ENCODE results near the gene SMIM1.

SMIM1 gene

GRCh38 chr1:3735688-3736087 lies 36.9 kb upstream of the SMIM1 start:
- Histone ChIP-seq H3K36me3 (replicated peaks; ENCODE audit: low read depth, low read length) (no peaks in the 10 kb centered on the region), H3K9me3 (ENCODE audit: insufficient read depth, low read length) (no peaks in the 10 kb centered on the region), H3K27me3 (ENCODE audit: low read depth, low read length) (no peaks in the 10 kb centered on the region), H3K4me2 (ENCODE audit: low read length) (no peak overlapping the region), H3K79me2 (ENCODE audit: low read length) (no peaks in the 10 kb centered on the region), H3K4me3 (ENCODE audit: low read length) (no peak overlapping the region), H3K9ac (ENCODE audit: low read length) (no peak overlapping the region), H4K20me1 (ENCODE audit: insufficient read depth, low read length) (no peaks in the 10 kb centered on the region), H2AFZ (ENCODE audit: low read depth, low read length) (no peak overlapping the region), H3K27ac (ENCODE audit: low read length) (no peak overlapping the region), H3K4me1 (ENCODE audit: low read length) (peaks cover 8% of the 10 kb centered on the region)
- no peak for TF ChIP-seq CTCF (IDR thresholded peaks at IDR 0.05; ENCODE audit: low read depth, low read length)
- no peak for TF ChIP-seq EZH2phosphoT487 (IDR thresholded peaks at IDR 0.05; ENCODE audit: low read depth)

- no peak overlapping the region for H3K4me2 ChIP-seq (ENCODE audit: low read length)
- no peaks in the 10 kb centered on the region for H3K36me3 ChIP-seq (replicated peaks; ENCODE audit: low read depth, low read length)
- H3K9me3 ChIP-seq (ENCODE audit: insufficient read depth, low read length): no peaks in the 10 kb centered on the region
Observed at GRCh38 chr1:3736131-3736561, 36.4 kb upstream of the SMIM1 start.

GRCh38 chr1:3736708-3737107 lies 35.8 kb upstream of the SMIM1 start:
- H3K4me2 ChIP-seq (ENCODE audit: low read length): no peak overlapping the region
- H2AFZ ChIP-seq (ENCODE audit: low read depth, low read length): no peak overlapping the region
- no peak overlapping the region for H3K4me3 ChIP-seq (ENCODE audit: low read length)
- no peak overlapping the region for H3K27ac ChIP-seq (ENCODE audit: low read length)
- H3K36me3 ChIP-seq (replicated peaks; ENCODE audit: low read depth, low read length): no peaks in the 10 kb centered on the region
- peaks cover 8% of the 10 kb centered on the region for H3K4me1 ChIP-seq (ENCODE audit: low read length)
- TF ChIP-seq EZH2phosphoT487 (IDR thresholded peaks at IDR 0.05; ENCODE audit: low read depth) (no peak), CTCF (IDR thresholded peaks at IDR 0.05; ENCODE audit: low read depth, low read length) (no peak)
- H4K20me1 ChIP-seq (ENCODE audit: insufficient read depth, low read length): no peaks in the 10 kb centered on the region
- H3K9ac ChIP-seq (ENCODE audit: low read length): no peak overlapping the region
- no peaks in the 10 kb centered on the region for H3K79me2 ChIP-seq (ENCODE audit: low read length)
- no peaks in the 10 kb centered on the region for H3K27me3 ChIP-seq (ENCODE audit: low read depth, low read length)
- H3K9me3 ChIP-seq (ENCODE audit: insufficient read depth, low read length): no peaks in the 10 kb centered on the region

More at GRCh38 chr1:3736131-3736561, 36.4 kb upstream of the SMIM1 start:
- Histone ChIP-seq H3K4me3 (ENCODE audit: low read length) (no peak overlapping the region), H2AFZ (ENCODE audit: low read depth, low read length) (no peak overlapping the region), H3K79me2 (ENCODE audit: low read length) (no peaks in the 10 kb centered on the region), H3K27me3 (ENCODE audit: low read depth, low read length) (no peaks in the 10 kb centered on the region), H3K9ac (ENCODE audit: low read length) (no peak overlapping the region), H3K4me1 (ENCODE audit: low read length) (peaks cover 8% of the 10 kb centered on the region), H4K20me1 (ENCODE audit: insufficient read depth, low read length) (no peaks in the 10 kb centered on the region), H3K27ac (ENCODE audit: low read length) (no peak overlapping the region)
- TF ChIP-seq CTCF (IDR thresholded peaks at IDR 0.05; ENCODE audit: low read depth, low read length): no peak
- no peak for TF ChIP-seq EZH2phosphoT487 (IDR thresholded peaks at IDR 0.05; ENCODE audit: low read depth)

- no peak overlapping the region for H3K4me3 ChIP-seq (ENCODE audit: low read length)
- no peaks in the 10 kb centered on the region for H3K27me3 ChIP-seq (ENCODE audit: low read depth, low read length)
- 0 out of 2 replicates have a peak, but pooled peaks cover 3% of the 10 kb centered on the region for H4K20me1 ChIP-seq (ENCODE audit: insufficient read depth, low read length)
- no peak overlapping the region for H3K9ac ChIP-seq (ENCODE audit: low read length)
- TF ChIP-seq EZH2phosphoT487 (IDR thresholded peaks at IDR 0.05; ENCODE audit: low read depth) (no peak), CTCF (IDR thresholded peaks at IDR 0.05; ENCODE audit: low read depth, low read length) (no peak)
- H3K4me1 ChIP-seq (ENCODE audit: low read length): peaks cover 11% of the 10 kb centered on the region
- H2AFZ ChIP-seq (ENCODE audit: low read depth, low read length): no peak overlapping the region
- no peaks in the 10 kb centered on the region for H3K36me3 ChIP-seq (replicated peaks; ENCODE audit: low read depth, low read length)
- no peaks in the 10 kb centered on the region for H3K79me2 ChIP-seq (ENCODE audit: low read length)
- no peak overlapping the region for H3K27ac ChIP-seq (ENCODE audit: low read length)
- no peak overlapping the region for H3K4me2 ChIP-seq (ENCODE audit: low read length)
- no peaks in the 10 kb centered on the region for H3K9me3 ChIP-seq (ENCODE audit: insufficient read depth, low read length)
Observed at GRCh38 chr1:3738943-3739342, 33.6 kb upstream of the SMIM1 start.

All from OCI-LY3 (cell line).